Medulla oblongata (tissue), 1 donor: ENCODE measurements around the gene LRP2.
A peak's percentile ranks its signal among the peaks of the same experiment; 100 is the strongest.

Experiments used
- DNase-seq: peaks from one replicate; pipeline ENCODE4 v3.0.0-alpha.2; 2015; ENCODE audit errors: extremely low spot score

The LRP2 gene

DNA sequence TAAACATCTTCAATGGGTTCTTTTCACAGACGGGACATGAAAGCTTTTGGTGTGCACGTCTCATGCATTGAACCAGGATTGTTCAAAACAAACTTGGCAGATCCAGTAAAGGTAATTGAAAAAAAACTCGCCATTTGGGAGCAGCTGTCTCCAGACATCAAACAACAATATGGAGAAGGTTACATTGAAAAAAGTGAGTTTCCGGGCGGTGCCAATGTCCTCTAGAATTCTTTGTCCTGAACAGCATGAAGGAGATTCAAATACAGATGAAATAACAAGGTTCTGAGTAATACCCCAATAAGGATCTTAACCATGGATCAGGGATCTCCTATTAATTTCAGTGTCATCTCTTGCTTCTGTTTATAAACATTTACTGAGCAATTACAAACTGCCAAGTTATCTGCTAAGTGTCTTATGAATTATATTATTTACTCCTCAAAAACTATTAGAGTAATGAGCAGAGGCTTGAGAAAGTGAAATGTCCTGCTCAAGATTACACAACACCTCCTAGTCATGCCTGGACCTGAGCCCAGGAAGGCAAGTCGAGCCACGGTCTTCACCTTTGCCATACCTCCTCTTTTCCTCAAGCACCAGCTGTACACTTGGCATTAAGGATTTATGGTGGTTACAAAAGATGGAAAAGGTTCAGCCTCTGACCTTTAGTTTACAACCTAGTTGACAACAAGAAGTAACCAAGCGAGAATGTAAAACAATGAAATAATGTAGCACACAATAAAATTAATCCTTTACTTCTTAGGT lies 270.4 kb downstream of the LRP2 start:
- DNase-seq, result no peak

DNA sequence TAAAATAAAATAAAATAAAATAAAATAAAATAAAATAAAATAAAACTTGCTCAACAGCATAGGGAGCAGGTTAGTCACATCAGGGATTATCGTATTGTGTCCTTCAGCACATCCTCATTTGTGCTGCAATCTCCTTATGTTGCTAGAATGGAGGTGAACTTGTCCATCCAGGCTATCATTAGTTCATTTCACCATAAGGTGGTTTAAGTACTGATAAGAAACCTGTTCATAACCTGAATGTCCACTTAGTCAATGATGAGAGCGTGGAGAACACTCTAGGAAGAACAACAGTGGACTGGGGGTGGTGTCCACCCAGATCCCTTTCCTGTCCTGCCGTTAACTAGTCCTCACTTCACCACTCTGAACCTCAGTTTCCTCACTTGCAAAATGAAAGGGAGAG lies 271.1 kb downstream of the LRP2 start:
- no peak for DNase-seq

DNA sequence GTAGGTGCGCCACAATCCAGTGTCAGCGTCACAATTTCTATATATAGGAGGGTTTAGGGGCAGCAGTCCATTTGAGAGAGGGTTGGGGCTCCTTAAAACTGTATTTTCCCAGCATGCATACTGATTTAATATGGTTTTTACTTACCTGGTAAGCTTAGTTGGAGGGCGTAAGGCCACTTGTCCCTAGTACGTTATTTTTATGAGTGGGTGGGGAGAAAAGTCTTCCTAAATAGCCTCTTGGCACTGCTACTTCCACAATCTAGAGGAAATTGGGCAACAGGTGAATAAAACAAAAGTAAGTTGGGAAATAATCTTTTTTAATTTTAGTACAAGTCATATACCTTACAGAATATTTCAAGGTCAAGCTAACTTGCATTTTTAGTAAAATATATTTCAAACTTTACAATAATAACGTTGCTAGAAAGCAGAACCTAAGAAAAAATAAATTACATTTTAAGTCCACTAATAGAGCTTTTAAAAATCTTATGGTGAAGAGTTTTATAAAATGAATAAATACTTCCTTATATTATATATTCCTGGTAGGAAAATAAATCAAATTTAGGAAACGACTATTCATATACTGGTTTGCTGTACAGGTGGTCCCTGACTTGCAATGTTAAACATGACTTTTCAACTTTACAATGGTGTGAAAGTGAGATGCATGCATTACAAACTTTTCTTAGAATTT lies 272.1 kb downstream of the LRP2 start:
- DNase-seq, result no peak

DNA sequence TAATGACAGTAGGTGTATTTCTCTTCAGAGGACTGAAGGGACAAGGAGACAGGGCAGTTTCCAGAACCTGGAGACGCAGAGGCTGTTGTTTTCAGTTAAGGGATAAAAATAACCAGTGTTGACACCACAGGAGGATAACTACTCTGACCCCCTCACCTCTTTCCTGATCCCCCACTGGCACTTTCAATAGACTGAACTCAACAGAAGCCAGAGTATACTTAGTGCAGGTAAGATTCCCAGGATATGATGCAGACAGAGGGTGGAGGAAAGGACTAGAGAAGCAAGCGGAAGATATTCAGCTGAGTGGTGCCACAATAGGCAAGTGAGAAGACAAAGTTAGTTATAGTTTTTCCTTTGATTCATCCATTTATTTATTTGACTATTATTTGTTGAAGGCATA lies 273.2 kb downstream of the LRP2 start:
- no peak for DNase-seq

DNA sequence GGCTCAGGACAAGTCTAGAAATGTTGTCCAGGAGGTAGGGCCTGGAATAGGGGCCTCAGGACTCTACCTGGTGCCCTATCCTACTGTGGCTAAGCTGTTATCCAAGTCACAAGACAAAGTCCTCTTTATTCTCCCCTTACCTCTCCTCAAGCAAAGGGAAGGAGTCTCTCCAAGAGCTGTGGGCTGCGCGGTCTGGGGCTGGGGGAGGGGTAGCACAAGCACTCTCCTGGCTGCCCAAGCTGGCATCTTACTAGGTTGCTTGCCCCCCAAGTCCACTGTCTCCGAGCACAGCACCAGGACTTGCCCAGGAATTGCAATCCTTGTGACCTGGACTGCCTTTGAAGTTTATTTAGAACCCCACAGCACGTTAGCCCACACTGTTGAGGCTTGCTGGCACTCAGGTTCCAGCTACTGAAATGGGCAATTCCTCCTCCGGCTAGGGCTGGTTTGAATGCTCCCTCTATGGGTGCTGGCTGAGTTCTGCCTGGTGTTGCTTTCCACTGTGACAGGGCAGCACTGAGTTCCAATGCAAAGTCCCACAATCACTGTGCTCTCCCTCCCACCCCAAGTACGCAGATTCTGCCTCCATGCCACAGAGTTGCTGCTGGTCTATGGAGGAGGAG lies 274.5 kb downstream of the LRP2 start:
- no peak for DNase-seq

DNA sequence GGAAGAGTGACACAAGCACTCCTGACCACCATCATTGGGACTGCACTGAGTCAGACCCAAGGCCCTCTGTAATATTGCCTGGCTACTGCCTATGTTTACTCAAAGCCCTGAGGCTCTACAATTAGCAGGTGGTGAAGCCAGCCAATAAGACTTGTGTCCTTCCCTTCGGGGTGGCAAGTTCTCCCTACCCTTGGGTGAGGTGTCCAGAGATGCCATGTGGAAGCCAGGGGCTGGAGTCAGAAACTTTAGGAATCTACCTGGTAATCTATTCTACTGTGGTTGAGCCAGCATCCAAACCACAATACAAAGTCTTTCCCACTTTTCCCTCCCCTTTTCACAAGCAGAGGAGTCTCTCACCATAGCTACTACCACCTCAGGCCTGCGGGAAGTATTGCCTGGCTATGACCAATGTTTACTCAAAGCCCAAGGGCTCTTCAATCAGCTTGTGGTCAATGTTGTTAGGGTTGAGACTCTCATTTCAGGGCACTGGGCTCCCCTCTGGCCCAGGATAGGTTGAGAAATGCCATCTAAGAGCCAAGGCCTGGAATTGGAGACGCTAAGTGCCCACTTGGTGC lies 275.4 kb downstream of the LRP2 start:
- DNase-seq, result no peak

DNA sequence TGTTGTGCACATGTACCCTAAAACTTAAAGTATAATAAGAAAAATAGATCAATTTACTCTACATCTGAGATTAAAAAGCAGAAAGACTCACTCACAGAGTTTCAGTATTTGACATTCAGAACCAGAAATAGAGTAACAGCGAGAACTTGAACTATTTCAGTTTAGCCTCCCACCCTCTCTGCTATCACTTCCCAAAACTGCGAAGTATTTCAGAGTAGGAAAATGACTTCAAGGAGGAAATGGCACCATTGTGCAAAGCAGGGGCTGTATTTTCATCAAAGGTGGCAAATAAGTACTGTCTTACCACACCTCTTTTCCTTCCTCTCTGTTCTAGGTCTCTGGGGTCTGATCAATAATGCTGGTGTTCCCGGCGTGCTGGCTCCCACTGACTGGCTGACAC lies 279.3 kb downstream of the LRP2 start:
- DNase-seq, result peak; percentile 73

DNA sequence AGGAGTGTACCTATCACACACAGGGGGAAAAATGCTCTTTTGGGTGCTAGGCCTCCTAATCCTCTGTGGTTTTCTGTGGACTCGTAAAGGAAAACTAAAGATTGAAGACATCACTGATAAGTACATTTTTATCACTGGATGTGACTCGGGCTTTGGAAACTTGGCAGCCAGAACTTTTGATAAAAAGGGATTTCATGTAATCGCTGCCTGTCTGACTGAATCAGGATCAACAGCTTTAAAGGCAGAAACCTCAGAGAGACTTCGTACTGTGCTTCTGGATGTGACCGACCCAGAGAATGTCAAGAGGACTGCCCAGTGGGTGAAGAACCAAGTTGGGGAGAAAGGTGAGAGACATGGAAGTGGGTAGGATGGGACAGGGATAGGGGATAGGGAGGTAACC lies 280.8 kb downstream of the LRP2 start:
- DNase-seq, result no peak

DNA sequence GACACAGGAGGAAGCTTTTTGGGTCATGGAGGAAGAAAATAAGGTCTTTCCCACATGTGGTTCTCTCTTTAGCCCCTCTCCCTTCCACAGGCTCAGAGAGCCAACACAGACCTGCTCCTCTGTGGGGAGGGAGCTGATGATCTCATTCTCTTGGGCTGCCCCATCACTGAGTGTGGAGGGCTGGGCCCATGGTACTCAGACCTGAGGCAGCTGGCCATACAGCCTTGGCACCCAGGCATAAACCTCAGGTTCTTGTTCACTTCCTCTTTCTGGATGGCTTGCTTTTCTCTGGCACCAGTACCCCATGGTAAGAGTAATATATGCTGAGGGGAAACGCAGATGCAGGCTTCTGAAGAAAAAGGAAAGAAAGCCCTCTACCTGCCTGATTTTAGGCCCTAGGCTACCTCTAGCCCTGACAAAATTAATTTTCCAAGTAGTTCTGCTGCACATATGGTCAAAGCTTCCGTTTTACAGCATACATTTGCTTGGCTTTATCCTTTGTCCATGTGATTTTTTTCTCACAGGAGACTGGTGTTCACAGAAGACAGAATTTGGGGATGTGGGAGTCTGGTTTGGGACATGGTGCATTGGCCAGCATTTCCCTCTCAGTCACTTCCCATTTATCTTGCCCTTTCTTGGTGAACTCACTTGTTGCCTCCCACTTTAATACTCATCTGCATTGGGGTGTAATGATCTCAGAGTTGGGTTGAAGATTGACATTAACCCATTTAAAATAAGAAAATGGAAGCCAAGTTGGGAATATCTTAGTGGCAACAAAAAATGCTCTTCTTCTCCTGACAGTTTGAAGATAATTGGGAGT lies 281.9 kb downstream of the LRP2 start:
- peak; percentile 50 for DNase-seq

DNA sequence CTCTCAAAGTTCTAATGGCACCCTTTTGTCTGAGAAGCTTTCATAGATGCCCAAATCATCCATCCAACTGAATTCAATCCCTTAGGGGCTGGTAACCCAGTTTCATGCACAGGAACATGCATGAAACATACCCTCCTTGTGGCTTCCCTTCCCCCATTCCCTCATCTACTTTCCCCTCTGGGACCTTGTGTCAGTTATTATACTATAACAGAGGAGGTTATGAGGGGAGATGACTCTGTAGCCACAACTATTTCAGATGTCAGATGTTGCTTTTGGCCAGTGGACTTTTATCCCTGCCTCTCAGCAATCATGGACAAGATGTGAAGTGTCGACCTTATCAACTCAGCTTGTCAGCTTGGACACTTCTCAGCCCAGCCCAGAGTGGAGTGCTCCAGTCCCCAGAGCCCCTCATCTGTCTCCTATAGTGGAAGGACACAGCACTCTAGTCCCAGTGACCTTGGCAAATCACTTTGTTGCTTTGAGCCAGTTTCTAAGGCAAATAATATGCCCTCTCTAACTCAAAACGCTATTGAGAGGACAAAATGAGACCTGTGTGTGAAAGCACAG lies 284.6 kb downstream of the LRP2 start:
- DNase-seq, result no peak
